Activated CD8-positive, alpha-beta memory T cell treated with anti-CD3 and anti-CD28 coated beads for 24 hours (primary cell): Measurements from ENCODE around the gene NHSL1.

ENCODE experiments used
- DNase-seq: peaks from one replicate; pipeline ENCODE4 v3.0.0-alpha.2; 2020

NHSL1 gene

GRCh38 chr6:138400326-138400725 lies 99.0 kb downstream of the NHSL1 start:
- no peak for DNase-seq

GRCh38 chr6:138397128-138398122 lies 101.9 kb downstream of the NHSL1 start:
- DNase-seq, result no peak

- no peak for DNase-seq
Measured at GRCh38 chr6:138396709-138397108, 102.6 kb downstream of the NHSL1 start.

- DNase-seq, result no peak
Measured at GRCh38 chr6:138393871-138394783, 105.2 kb downstream of the NHSL1 start.

- no peak for DNase-seq
Measured at GRCh38 chr6:138389551-138389950, 109.7 kb downstream of the NHSL1 start.

GRCh38 chr6:138387577-138388368 lies 111.5 kb downstream of the NHSL1 start:
- no peak for DNase-seq

- no peak for DNase-seq
Measured at GRCh38 chr6:138386897-138387296, 112.4 kb downstream of the NHSL1 start.

GRCh38 chr6:138383776-138384175 lies 115.5 kb downstream of the NHSL1 start:
- no peak for DNase-seq

GRCh38 chr6:138382498-138383265 lies 116.6 kb downstream of the NHSL1 start:
- DNase-seq, result no peak

- no peak for DNase-seq
Measured at GRCh38 chr6:138378463-138378862, 120.8 kb downstream of the NHSL1 start.

GRCh38 chr6:138377844-138378243 lies 121.5 kb downstream of the NHSL1 start, which contains the start of gene SMIM28:
Gene SMIM28 (plus strand): TSS chr6:138377905. CDS start chr6:138378073, 168 bp downstream.
- DNase-seq, result no peak

- no peak for DNase-seq
Measured at GRCh38 chr6:138377042-138377441, 122.3 kb downstream of the NHSL1 start.

GRCh38 chr6:138374815-138375214 lies 124.5 kb downstream of the NHSL1 start:
- no peak for DNase-seq

- DNase-seq, result no peak
Measured at GRCh38 chr6:138374230-138374629, 125.1 kb downstream of the NHSL1 start.

GRCh38 chr6:138372711-138373463 lies 126.4 kb downstream of the NHSL1 start:
- DNase-seq, result no peak
